GM10248 (cell line): ENCODE results near the gene PKP1.

Experiments
- CTCF ChIA-PET: fragments of 300-600 bp; sonication (Branson Sonifier 250); formaldehyde crosslinking; extraction: SDS; loops from one replicate; lab custom pipeline; 2021; ENCODE audit warnings: antibody characterized with exemption; lab: Yijun Ruan, JAX
- POLR2A ChIA-PET: fragments of 350-650 bp; sonication (Branson Sonifier 250); formaldehyde crosslinking; extraction: SDS; loops from one replicate; lab custom pipeline; 2020; ENCODE audit warnings: antibody characterized with exemption; lab: Yijun Ruan, JAX
- DNase-seq: peaks from one replicate; pipeline ENCODE4 v3.0.0; 2012; ENCODE audit errors: extremely low spot score
- TF ChIP-seq, protein P1 (sequence below): IDR thresholded peaks from 2 replicates; pipeline ENCODE4 v1.5.1; 2012; ENCODE audit warnings: mild to moderate bottlenecking, low read depth; ENCODE audit errors: extremely low read depth, missing control alignments, control extremely low read depth

PKP1 gene

DNA sequence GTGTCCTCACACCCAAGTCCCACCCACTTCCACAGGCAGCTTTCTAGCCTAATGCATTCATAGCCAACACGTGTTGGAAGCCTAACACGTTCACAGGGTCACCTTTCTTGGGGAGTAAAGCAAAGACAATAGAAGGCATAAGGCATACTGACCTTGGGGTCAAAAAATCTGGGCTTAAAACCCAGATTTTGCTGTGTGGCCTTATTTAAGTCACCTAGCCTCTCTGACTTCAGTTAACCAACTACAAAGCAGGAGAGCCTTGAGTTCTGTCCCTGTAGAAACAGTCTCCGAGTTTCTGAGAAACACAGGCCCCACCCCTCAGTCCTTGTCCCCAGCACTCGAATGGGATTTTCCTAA, 92.8 kb downstream of the PKP1 start:
- no peak for DNase-seq
- TF ChIP-seq, protein P1, sequence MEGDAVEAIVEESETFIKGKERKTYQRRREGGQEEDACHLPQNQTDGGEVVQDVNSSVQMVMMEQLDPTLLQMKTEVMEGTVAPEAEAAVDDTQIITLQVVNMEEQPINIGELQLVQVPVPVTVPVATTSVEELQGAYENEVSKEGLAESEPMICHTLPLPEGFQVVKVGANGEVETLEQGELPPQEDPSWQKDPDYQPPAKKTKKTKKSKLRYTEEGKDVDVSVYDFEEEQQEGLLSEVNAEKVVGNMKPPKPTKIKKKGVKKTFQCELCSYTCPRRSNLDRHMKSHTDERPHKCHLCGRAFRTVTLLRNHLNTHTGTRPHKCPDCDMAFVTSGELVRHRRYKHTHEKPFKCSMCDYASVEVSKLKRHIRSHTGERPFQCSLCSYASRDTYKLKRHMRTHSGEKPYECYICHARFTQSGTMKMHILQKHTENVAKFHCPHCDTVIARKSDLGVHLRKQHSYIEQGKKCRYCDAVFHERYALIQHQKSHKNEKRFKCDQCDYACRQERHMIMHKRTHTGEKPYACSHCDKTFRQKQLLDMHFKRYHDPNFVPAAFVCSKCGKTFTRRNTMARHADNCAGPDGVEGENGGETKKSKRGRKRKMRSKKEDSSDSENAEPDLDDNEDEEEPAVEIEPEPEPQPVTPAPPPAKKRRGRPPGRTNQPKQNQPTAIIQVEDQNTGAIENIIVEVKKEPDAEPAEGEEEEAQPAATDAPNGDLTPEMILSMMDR: no peak
- ChIA-PET CTCF (interaction anchor here (0.9 to 3.2 kb wide), 6 partner anchors 9 to 59 kb away, joined by 3 to 18 read pairs (median 3); no protein-coding TSS in a partner anchor), POLR2A (no interaction called here)

DNA sequence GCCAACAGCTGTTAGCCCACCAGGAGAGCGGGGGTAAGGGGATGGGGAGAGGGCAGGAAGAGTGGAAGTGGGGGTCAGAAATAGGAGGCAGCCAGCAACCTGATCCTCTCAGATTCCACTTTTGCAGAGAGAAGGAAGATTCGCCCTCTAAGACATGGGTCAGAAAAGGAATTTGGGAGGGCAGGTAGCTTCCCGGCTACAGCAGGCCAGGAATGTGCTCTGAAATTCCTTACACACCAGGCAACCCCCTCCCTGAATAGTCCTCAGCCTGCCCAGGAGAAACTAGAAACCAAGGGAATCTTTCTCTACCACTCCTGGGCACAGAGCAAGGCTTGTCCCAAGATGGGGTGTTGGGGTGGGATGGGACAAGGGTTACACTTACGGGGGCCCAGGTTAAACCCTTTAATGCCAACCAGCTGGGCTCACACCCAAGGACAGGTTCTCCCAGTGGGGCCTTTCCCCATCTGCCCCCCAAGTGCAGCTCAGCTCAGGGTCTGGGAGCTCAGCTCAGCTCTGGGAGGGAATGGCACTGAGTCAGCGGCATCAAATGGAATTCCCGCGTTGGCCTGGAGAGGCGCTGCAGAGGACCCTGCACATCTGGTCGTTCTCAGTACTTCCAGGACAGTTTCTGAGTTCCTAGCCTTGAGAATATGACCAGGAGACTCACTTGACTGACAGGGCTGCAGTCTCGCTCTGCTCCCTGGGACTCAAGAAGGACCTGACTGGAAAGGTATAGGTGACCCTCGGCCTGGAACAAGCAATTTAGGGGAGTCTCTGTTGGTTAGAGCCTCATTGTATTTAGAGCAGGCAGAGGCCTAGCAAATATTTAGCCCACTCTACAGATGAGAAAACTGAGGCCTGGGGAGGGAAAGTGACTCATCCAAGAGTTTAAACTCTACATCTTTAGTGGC, 93.4 kb downstream of the PKP1 start:
- ChIA-PET CTCF (interaction anchor here (0.9 to 3.2 kb wide), 7 partner anchors 8 to 59 kb away, joined by 3 to 18 read pairs (median 3); no protein-coding TSS in a partner anchor), POLR2A (no interaction called here)
- peak; percentile 72 for DNase-seq
- TF ChIP-seq, protein P1: peak; percentile 25

DNA sequence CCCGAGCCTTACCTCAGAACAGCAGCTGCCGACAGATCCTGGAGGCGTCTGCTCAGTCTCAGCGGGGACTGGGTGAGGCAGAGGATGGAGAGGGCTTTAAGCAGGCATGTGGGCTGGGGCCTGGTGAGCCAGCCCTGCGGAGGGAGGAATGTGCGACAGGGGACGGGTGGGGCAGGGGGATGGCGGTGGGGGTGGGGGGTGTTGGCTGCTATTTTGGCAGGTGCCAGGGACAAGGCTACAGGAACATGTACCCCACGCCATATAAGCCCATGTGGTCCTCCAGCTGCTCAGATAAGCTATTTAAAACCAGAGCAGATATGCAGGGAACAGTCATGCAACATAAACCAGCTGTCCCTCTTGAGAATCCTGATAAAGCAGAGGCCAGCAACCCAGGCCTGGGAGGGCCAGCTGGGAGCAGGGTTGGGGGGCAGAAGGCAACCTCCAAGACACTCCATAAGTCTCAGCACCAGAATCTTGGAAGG, 94.3 kb downstream of the PKP1 start, which contains the start of gene TNNT2:
Gene TNNT2, minus strand, starts transcription at position 70 of the 482 bp plus-strand sequence. CDS start 4,426 bp downstream, outside the sequence.
- POLR2A ChIA-PET: no interaction called here
- CTCF ChIA-PET: interaction anchor here (1.0 to 1.1 kb wide), 2 partner anchors 31 to 33 kb away, joined by 3 read pairs; no protein-coding TSS in a partner anchor
- DNase-seq: no peak
- TF ChIP-seq, protein P1: no peak

DNA sequence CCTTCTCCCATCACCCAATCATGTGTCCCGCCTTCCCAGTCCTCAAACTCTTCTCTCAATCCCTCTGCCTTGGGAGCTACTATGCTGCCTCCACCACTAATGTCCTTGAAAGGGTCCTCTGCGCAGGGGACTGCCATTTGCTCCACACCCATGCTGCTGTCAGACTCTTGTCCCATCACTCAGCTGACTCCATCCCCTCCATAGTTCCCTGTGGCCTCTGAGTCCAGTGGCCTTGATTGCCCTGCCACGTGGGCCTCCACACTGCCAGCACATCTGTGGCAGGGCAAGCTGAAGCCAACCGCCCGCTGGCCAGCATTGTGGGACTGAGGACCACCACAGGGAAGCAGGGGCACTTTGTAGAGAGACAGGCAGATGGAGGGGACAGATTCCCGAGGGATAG, 95.5 kb downstream of the PKP1 start:
- DNase-seq: no peak
- CTCF ChIA-PET: interaction anchor here (1.1 kb wide), 1 partner anchor 17 kb away, joined by 3 read pairs; no protein-coding TSS in a partner anchor
- TF ChIP-seq, protein P1: no peak
- POLR2A ChIA-PET: no interaction called here

DNA sequence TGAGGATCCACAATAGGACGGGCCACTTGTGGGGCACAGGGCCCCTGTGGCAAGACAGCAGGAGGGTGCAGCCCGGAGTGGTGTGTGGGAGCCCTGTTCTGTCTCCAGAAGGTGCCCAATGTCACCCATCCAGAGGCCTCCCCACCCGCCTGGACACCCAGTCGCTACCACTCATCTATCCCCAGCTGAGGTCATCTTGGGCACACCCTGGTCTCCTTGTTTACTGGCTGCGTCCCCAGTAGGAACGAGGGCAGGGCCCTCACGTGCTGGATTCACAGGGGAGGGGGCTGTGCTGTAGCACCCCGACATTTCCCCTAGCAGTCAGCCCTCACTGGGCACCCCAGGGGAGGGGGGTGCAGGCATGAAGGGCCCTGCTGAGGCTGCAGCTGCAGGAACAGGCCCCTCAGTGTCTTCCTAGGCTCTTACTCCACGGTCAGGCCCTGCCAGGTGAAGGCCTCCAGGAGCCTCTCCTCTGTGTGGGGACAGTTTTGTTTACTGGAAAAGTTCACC, 96.5 kb downstream of the PKP1 start:
- DNase-seq: no peak
- POLR2A ChIA-PET: no interaction called here
- TF ChIP-seq, protein P1: no peak
- CTCF ChIA-PET: interaction anchor here (1.0 to 1.6 kb wide), 4 partner anchors 9 to 31 kb away, joined by 3 to 6 read pairs (median 3); no protein-coding TSS in a partner anchor

DNA sequence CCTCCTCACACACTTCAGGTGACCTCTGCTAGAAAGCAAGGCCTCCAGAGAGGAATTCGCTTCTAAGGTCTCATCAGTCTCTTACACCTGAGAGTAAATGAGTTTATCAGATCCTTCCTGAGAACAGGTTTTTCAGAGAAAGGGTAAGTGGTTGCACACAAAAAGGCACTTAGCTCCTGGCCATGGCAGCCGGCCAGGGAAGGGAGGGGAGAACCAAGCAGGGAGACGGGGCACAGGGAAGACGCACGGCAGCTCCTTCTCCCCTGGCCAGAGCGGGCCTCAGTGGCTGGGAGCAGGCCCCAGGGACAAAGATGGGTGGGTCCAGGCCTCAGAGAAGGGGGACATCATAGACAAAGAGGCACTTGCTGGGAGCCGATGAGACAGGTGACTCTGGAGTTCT, 97.8 kb downstream of the PKP1 start:
- ChIA-PET POLR2A (no interaction called here), CTCF (interaction anchor here (1.6 kb wide), 1 partner anchor 32 kb away, joined by 6 read pairs; no protein-coding TSS in a partner anchor)
- DNase-seq: no peak

More for the DNA sequence above, 97.8 kb downstream of the PKP1 start:
- TF ChIP-seq, protein P1: no peak
